Esophagus mucosa (tissue), 1 donor: ENCODE measurements around the gene SOX10. TPM values are rescaled to one million over a fixed set of nuclear protein-coding genes. Genes with fewer than 3 reads are reported as not detected.

Experiments
- ATAC-seq: fragments of 200-7000 bp; cut with Tn5 transposase; one replicate; pipeline ENCODE4 v1.9.1; 2020
- total RNA-seq: library from RNA; stranded (reverse); gene quantifications from one replicate; pipeline ENCODE4 v1.2.4, GENCODE V29; 2023
- donor health status: DM: yes; HTN: yes; CAD: no.

Gene SOX10
- 0.44 TPM for total RNA-seq

GRCh38 chr22:37983860-37984791 lies at the start of gene SOX10:
SOX10 (minus strand) TSS chr22:37984555; CDS start chr22:37983784, 771 bp downstream.
- ATAC-seq: no peak

DNA sequence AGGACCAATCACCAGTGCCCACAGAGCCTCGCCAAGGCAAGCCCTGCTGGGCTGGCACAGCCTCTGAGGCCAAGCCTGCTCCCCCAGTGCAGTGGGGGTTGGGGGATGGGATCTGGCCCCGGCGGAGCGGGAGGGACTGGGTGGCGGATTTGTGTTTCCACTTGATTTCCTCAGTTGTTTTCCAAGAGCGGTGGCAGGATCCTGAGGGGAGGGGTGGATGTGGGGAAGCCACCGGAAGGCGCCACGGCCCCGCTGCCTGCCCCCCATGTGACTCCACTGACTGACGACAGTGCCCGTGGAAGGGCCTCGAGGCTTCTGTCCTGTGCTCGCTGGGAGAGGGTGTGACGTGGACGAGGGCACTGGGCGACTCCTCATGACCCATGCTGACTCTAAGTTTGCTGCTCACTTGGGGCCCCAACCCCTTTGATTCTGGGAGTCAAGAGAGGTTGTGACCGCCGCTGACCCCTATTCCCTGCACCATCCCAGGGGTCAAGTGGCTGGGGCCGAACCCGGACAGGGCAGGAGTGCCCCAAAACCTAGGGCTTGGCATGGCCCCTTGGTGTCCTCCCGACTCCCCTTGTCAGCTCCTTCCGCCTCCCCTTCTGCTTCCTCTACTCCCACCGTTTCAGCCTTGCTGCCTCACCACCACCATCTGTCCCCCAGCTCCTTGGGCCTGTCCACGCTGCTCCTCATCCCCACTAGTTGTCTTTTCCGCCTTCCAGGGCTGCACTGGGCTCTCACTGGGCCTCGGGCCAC lies 49.3 kb upstream of the SOX10 start:
- ATAC-seq: no peak

DNA sequence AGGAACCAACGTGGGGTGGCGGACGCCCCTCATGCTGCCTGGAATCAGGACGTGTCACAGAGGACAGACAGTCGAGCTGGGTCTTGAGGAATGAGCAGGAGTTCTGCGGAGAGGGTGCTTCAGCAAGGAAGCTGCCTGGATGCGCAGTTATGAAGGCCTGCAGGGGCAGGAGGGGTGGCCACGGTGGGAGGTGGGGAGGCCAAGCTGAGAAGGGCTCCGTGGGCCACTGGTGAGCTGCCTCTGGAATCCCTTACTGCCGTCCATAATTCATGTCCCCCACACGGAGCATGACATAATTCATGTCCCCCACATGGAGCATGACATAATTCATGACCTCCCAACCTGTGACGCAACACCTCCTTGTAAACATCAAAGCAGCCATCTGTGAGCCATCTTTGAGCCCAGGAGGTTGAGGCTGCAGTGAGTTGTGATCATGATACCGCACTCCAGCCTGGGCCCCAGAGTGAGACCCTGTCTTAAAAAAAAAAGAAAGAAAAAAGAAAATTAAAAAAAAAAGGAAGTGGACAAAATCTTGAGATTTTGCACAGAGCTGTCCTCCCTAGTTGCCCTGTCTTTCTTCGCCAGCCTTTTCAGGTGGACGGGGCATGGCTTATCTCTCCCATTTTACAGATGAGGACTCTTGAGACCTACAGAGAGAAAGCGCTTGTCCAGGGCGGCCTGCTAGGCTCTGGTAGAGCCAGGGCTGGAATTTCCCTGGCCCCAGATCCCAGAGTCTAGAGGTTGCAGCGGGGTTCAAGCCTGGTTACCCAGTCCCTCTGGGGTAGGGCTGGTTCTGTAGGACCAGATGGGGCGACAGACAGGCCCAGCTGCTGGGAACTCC lies 48.5 kb upstream of the SOX10 start:
- ATAC-seq: no peak

GRCh38 chr22:38031491-38031890 lies 47.1 kb upstream of the SOX10 start:
- ATAC-seq: no peak

DNA sequence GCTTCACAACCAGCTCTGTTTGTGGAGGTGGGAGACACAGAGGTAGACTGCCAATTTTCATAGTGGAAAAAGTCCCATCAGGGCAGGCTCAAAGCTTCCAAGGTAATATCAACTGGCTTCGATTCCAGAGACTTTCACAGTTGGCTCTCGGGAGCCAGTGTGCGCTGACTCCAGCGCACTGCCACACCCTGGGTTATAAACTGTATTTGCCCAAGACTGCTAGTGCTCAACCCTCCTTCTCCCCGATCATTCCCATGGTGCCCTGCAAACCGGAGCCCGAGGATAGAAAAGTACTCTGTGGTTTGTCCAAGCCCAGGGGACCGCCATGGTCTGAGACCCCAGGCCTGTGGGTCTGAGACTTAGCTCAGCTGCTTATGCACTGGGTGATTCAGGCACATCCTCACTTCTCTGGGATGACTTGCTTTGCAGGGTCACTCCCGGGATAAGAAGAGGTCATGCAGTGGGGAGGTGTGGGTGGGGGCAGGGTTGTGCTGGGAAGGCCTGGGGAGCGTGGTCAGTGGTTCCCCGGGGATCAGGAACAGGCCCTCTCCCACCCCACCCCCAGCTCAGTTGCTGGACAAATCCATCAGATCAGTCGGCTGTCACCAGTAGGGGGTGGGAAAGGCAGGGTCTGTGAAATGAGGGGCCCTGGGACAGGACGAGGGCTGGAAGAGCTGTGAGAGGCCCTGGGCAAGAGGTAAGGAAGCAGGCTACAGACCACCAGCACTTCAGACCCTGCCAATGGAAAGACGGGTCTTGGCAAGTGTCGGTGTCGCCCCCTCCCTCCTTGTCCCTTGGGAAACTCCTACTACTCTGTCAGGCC lies 46.2 kb upstream of the SOX10 start:
- no peak for ATAC-seq

GRCh38 chr22:38029901-38030300 lies 45.5 kb upstream of the SOX10 start:
- no peak for ATAC-seq

DNA sequence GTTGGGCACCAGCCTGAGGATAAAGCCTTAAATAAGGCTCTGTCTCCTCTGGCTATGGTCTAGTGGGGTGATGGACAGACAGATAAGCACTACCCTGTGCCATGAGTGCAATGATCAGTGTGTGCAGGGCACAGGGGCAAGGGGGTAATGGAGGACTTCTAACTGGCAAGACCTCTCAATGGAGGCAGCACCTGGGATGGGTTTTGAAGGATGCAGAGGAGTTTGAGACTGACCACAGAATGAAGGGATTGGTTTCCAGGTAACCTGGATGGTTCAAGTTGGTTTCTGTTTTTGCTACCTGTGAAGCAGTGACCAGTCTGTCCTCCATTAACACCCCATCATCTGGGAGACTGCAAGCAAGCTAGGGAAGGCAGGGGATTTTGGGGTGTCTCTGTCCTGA lies 45.0 kb upstream of the SOX10 start:
- no peak for ATAC-seq

DNA sequence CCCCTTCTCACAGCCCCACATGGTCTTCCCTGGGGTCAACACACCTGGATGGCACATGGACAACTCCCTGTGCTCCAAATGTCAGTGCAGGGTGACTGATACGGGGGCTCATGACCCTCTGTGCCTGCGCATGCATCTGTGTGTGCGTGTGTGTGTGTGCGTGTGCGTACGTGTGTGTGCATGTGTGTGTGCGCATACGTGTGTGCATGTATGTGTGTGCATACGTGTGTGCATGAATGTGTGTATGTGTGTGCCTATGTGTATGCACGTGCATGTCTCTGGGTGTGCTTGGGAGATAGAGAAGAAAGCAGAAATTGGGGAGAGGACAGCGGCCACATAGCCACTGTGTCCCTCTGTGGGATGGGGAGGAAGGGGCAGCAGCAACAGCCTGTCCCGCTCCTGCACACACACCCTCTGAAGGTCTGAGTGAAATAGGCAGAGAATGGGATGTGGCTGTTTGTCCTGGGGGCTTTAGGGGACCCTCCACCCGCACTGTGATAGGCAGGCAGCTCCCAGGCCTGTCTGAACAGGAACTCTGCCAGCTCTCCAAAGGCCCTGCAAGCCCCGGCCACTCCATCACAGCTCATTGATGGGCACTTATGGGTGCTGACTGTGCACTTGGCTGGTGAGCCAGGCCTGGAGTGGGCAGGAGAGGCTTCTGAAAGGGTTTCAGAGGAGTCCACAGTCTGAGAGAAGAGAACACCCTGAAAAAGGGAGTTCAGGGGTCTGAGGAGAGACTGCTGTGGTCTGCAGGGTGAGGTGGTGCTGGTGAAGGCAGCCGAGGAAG lies 44.2 kb upstream of the SOX10 start:
- no peak for ATAC-seq

GRCh38 chr22:38027487-38027886 lies 43.1 kb upstream of the SOX10 start:
- no peak for ATAC-seq

DNA sequence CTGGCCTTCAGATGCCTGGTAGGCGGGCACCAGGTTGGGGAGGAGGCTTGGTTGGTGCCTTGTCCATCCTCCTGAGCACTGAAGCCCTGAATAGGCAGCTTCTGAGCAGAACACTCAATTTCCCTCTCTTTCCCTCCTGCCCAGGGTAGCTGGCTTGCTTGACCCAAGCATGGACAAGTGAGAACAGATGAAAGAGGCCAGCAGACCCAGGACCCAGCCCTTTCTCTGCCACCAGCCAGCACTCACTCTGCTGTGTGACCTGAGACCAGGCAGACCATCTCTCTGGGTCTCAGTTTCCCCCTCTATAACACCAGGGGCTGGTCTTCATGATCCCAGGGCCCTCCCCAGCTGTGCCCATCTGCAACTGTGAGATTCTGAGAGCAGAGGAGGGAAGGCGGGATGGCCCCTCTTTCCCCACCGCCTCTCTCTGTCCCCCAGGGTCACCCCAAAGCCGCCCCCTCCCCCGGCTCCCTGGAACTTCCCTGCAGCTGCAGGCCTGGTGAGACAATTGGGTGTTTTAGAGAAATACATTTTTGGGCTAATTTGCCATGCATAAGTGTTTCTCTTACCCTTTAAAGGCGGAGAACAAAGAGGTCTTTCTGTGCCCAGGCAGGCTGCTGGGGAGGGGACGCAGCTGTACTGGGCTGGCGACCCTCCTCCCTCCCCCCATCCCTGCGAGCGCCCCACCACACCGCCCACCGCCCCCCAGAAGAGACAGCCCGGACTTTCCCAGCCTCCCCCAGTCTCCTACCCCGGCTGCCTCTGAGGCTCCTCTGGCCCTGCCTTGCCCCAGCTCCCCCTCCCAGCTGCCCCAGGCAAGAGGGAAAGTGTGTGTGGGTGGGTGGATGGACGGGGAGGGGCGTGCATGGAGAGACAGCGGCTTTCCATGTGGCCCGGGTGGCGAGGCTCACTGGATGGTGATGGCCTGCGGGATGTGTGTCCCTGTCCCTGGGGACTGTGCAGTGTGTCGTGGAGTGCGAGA lies 42.1 kb upstream of the SOX10 start:
- ATAC-seq: no peak

GRCh38 chr22:38025514-38025913 lies 41.2 kb upstream of the SOX10 start:
- ATAC-seq: no peak

DNA sequence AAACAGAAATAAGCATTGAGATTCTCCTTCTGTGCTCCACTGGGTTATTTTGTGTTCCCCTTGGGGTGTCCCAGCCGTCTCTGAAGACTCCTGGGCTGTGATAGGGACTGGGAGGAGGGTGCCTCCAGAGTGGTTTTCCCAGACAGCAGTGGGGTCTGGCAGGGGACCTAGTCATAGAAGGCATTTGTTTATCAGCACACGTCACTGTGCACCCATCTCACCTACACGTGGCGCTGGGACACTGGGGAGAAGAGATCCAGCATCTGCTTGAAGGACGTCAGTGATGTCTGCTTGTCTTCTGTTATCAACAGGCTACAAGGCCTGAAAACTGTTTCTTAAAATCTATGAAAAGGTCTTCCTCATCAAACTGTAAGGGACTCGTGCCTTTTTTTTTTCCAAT lies 38.7 kb upstream of the SOX10 start:
- no peak for ATAC-seq

GRCh38 chr22:38021206-38021605 lies 36.9 kb upstream of the SOX10 start:
- no peak for ATAC-seq

DNA sequence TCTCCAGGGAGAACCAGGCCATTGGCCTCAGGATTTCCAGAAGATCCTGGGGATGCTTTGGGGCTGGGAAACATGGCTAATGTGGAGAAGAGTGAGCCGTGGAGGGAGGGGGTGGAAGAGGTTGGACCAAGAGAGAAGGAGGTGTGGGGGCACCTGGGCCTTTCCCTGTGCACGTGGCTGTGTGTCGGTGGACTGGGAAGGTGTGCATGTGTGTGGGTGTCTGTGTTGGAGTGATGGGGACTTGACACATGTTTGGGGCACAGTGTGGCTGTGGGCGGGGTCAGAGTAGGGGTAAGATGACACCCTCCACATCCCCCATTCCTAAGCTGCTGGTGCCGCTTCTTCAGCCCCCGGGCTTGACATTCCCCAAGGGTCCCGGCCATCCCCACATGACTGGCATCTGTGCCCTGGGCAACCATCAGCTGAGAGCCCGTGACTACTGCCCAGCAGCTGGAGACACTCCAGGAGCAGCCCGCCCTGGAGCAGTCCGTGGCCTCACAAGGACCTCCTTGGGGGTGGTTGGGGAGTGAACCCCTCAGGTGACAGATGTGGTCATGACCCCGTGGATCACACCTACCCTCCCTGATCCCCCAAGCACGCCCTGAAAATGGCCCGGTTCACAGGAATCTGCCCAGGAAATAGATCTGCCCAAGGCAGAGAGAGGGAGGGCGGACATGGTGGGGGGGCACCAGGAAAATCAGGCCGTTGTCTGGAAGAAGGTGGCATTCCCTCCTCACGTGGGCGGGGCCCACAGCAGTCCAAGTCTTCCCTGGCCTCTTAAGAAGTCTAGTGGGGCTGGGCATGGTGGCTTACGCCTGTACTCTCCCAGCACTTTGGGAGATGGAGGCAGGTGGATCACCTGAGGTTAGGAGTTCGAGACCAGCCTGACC lies 34.8 kb upstream of the SOX10 start:
- no peak for ATAC-seq

DNA sequence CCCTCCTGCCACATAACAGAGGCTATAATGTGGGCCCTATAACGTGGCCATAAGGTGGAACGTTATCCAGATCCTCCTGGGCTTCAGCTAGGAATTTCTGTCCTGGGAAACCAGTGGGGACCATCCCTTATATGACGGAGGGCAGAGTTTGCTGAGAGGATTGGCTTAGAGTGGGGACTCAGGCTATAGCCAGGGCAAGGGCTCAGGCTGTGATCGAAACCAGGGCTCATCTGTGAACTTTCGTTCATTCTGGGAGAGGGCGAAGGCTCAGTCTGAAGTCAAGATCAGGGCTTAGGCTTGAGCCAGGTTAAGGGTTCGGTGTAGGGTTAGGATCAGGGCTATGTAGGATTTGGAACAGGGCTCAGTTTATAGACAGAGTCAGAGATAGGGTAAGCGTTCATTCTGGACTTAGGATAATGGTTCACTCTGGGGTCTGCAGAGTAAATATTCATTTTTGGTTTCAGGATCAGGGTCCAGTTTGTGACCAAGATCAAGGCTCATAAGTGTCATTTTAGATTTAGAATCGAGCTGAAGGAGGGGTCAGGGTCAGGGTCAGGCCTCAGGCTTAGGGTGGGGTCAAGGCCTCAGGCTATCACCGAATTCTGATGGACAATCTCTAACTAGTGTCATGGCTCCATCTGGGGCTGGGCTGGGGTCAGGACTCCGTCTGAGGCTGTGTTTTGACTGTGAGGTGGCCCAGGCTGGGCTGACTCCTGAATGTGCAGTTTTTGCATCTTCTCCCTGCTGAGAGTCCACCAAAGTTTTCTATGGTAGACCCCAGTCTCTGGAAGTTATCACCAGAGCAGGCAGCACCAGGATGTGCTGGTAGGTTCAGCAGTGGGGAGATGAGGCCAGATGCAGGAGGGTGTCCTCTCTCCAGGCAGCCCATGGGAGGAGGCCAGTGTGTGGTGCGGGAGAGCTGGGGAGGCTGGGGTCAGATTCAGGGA lies 33.9 kb upstream of the SOX10 start:
- no peak for ATAC-seq

DNA sequence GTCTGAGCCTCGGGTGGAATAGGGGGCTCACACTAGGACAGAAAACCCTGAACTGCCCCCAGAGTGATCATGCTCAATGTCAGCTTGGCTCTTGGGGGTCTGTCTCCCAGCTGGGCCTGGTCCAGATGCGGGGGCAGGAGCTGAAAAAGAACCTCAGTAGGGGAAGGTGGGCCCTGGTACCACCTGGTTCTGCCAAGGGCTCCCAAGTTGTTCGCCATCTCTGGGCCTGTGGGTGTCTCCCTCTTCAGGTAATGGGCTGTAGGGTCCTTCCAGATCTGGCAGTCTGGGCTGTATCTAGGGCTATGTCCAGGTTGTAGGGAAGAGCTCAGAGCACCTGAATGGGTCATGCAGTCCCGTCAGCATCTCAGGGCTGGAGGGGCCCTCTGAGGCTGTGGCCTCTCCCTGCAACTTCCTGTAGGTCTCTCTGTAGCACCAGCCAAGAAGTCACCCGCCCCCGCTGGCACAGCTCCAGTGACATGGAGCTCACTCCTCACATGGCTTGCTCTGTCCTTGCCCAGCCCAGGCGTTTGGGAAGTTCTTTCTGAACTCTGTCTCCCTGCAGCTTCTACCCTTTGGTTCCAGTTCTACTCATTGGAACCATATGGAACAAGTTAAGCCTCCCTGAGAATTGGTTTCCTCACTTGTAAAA lies 33.0 kb upstream of the SOX10 start:
- peak; percentile 45 for ATAC-seq
